GM19025 (cell line): ENCODE data around the gene LSM2.
"Not testable (repeated sequence)": the region's sequence is repeated elsewhere in the genome, so short reads cannot be mapped to it uniquely, and the experiment has no call there.

Experiments used
- ATAC-seq: cut with Tn5 transposase; IDR thresholded peaks from one replicate; pipeline ENCODE4 v1.9.1; 2021; ENCODE audit warnings: mild to moderate bottlenecking, low read depth, moderate library complexity; ENCODE audit not compliant: unreplicated experiment

LSM2 gene

GRCh38 chr6:31801031-31801927, 5.5 kb downstream of the LSM2 start:
- ATAC-seq = not testable (repeated sequence)

GRCh38 chr6:31799781-31800180, 7.0 kb downstream of the LSM2 start:
- ATAC-seq = no peak

DNA sequence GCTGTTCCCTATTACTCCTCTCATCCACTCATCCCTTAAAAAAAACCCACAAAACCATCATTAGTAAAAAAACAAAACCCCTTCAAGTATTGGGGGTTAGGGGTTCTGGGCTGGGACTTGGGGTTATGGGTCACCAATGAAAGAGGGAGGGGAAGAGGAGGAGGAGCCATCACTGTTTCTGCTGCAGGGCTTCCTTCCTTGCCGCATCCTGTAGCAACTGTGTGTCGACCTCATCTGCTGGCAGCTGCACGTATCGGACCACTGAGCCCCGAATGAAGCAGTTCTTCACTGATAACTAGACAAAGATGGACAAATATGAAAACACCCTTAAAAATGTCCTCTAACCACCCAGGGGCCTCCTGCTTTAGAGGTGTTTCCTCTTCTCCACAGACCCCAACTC, 9.2 kb downstream of the LSM2 start:
- no peak for ATAC-seq

- no peak for ATAC-seq
Measured at GRCh38 chr6:31796993-31797385, 9.8 kb downstream of the LSM2 start.

- ATAC-seq = peak; percentile 78
Measured at GRCh38 chr6:31795616-31796298, 11.0 kb downstream of the LSM2 start, which contains the start of gene VARS1. Gene VARS1, minus strand, starts transcription at chr6:31795752. Its CDS starts 535 bp downstream, at chr6:31795217.

- ATAC-seq = peak; percentile 4
Measured at GRCh38 chr6:31794866-31795615, 11.7 kb downstream of the LSM2 start.

DNA sequence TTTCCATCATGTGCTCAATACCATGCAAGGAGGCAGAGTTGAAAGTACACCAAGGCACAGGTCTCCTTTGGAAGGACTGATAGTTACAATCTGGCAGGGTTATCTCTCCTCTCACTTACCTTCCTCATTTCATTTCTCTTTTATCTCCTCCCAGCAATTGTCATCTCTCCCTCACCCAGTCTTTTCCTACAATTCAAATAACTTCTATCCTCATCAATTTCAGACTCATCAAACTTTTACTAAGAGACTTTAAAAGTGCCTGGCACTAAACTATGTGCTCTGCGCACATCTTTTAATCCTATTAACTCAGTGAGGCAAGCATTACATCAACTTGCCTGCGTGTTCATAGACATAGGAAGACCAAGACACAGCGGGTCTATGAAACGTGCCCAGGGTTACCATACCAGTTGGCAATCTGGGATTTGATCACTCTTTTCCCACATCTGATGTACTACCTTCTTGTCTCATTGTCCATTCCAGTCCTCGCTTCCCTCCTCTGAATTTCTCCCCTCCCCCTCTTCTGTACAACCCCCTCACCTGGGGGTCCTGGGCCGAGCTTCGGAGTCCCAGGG, 12.4 kb downstream of the LSM2 start:
- ATAC-seq = no peak

GRCh38 chr6:31793927-31794245, 12.9 kb downstream of the LSM2 start:
- not testable (repeated sequence) for ATAC-seq

- ATAC-seq = no peak
Measured at GRCh38 chr6:31792761-31793171, 14.0 kb downstream of the LSM2 start.

- ATAC-seq = no peak
Measured at GRCh38 chr6:31792090-31792374, 14.7 kb downstream of the LSM2 start.

DNA sequence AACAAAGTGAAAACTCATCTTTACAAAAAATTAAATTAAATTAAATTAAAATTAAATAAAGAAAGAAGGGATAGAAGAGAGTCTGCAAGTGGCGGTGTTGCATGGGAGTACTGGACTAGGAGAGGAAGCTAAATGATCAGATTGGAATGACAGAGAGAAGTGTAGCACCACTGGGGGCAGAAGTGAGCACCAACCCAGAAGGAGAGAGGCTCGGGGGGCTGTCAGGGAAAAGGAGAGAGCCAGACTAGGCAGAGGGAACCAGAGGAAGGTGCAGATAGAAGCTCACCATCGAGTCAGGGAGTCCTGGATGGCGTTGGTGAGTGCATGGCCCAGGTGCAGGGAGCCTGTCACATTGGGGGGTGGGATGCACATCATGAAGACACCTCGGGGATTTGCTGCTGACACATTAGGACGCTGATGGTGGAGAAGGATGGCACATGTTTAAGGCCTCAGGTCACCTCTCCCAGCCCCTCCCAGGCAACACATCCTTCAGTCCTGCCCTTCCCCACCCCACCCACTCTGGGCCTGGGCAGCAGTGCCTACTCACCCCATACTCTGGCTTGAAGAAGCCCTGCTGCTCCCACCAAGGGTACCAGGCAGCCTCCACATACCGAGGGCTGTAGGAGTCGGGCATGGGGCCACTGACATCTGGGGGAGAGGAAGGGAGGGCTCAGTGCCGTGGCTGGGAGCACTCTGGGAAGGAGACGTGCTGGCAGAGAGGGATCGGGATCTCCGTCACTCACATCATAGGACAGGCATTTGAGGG, 15.3 kb downstream of the LSM2 start:
- no peak for ATAC-seq

- ATAC-seq = no peak
Measured at GRCh38 chr6:31785475-31785874, 21.3 kb downstream of the LSM2 start.

- no peak for ATAC-seq
Measured at GRCh38 chr6:31784098-31784925, 22.5 kb downstream of the LSM2 start.

DNA sequence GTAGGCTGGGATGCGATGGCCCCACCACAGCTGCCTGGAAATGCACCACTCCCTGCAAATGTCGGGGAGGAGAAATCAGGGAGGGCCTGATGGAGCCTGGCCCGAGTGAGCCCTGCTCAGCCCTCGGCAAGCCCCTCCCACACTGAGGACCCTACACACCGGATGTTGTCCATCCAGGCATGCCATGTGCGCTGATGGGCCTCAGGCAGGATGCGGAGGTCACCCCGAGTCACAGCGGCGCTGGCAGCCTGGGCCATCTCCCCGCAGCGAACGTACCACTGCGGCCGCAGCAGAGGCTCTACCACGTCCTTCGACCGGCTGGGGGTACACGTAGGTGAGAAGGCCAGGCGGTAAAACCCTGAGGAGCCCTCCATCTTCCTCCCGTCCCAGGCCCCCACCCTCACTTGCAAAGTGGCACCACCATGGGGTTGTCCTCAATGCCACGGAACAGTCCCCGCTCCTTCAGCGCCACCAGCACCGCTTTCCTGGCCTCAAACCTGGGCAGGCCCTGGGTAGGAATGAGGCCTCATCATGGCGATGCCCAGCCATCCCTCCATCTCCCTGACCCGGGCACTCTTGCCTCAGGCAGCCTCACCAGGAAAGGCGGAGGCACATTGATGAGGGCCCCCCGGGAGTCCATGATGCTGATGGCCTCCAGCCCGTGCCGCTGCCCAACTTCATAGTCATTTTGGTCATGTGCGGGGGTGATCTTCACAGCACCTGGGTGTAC, 24.5 kb downstream of the LSM2 start:
- no peak for ATAC-seq

DNA sequence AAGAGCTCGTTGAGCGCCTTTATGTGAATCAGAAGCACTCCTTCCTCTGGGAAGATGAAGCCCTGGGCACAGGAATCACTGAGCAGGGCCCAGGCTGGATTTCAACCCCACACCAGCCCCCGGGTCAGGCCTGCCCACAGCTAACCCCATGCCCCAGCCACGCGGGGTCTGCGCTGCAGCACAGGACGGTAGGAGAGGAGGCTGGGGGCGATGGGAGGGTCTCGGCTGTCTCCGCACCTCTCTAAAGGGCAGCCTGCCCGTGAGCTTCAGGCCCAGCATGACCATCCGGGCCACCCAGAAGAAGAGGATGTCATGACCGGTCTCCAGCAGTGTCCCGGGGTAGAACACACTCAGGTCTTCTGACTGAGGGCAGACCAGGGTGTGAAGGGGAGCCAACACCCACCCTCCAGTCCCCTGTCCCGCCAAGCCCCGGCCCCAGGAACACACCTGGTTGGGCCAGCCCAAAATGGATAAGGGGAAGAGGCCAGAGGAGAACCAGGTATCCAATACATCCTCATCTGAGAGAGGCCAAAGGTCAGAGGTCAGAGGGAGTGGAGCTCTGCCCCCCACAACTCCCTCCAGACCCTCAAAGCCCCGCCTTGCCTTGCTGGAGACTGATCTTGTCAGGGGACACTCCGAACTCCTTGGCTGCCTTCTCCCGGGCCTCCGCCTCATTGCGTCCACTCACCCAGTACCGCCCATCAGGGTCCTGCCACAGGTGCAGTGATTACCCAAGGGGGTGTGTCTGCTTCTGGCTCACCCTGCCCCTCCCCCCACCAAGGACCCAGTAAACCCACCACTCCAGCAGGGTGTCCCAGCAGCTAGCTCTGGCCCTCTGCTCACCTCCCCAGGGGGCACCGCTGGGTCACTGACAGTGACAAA, 25.3 kb downstream of the LSM2 start:
- ATAC-seq = no peak

DNA sequence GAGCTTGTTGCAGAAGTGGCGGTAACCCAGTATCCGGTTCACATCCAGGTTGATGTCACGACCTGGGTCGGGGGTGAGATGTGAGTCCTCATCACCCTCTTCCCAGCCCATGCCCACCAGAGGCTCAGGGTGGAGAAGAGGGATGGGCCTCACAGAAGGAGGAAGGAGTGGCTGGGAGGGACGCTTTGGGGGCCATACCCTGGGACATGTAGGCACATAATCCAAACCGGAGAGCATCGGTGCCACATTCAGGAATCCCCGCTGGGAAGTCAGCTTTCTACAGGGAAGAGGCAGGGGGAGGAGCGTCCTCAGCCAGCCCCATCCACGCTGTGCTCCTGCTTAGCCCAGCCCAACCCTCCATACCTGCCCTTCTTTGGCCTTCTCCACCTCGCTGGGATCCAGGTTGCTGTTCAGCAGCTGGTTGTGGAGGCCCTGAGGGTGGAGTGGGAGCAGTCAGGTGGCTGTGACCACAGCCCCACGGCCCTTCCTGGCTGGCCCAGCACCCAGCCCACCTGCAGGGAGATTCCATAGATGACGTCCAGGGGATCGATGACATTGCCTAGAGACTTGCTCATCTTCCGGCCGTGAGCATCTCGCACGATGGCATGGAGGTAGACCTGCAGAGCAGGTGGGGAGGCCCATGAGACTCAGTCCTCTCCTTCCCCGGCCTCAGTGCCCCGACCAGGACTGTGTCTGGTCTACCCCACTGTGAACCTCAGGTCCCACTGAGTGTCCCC, 26.1 kb downstream of the LSM2 start:
- no peak for ATAC-seq

DNA sequence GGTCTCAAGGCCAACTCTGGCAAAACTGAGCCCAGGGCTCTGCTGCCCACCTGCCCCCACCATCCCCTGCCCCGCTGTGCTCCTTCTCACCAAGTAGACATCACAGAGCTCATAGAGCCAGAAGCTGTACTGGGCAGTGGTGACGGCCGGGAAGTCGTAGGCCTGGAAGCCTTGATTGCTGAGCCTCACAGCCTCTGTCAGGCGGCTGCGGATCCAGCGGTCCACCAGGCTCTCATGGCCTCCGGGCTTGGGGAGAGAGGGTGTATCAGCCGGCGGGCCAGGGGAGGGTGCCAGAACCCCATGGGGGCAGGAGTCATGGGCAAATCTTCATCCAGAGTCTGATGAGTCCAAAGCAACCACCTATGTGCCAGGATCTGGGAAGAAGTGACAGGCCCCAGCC, 26.9 kb downstream of the LSM2 start:
- ATAC-seq = no peak
